ENCODE measurements around the gene CPAMD8. TPM values are rescaled to one million over a fixed set of nuclear protein-coding genes. Genes with fewer than 3 reads are reported as not detected.

The CPAMD8 gene
- total and polyA plus RNA-seq, 2 experiments from 2014 or later = 7.9 to 17.6 TPM

- no peak for DNase-seq (ENCODE audit: low spot score)
- H3K36me3 ChIP-seq (replicated peaks; ENCODE audit: insufficient read depth, low read depth) = no peaks in the 10 kb centered on the region
- no peaks in the 10 kb centered on the region for H3K27me3 ChIP-seq
- no peaks in the 10 kb centered on the region for H3K9me3 ChIP-seq (ENCODE audit: low read depth)
- no peak overlapping the region for H3K4me2 ChIP-seq
- no peak overlapping the region for H3K27ac ChIP-seq
- no peaks in the 10 kb centered on the region for H3K79me2 ChIP-seq
- 94% methylated on average over 8 of the region's 8 CpGs for WGBS (ENCODE audit: low lambda C conversion rate, missing lambda C conversion rate)
- H3K4me1 ChIP-seq (ENCODE audit: insufficient read depth) = no peaks in the 10 kb centered on the region
- no peak overlapping the region for H2AFZ ChIP-seq
- H3K4me3 ChIP-seq = no peak overlapping the region
- no peaks in the 10 kb centered on the region for H3K9me2 ChIP-seq (replicated peaks; ENCODE audit: insufficient read depth)
- TF ChIP-seq CTCF (IDR thresholded peaks at IDR 0.05; ENCODE audit: poor library complexity) = no peak
- no peak for TF ChIP-seq EZH2 (IDR thresholded peaks at IDR 0.05; ENCODE audit: borderline replicate concordance)
- TF ChIP-seq EZH2phosphoT487 (IDR thresholded peaks at IDR 0.05; ENCODE audit: low read depth, severe bottlenecking, unreplicated experiment) = no peak
- no peaks in the 10 kb centered on the region for H4K20me1 ChIP-seq (ENCODE audit: insufficient read depth, poor library complexity, severe bottlenecking)
Measured at GRCh38 chr19:16949496-16950023, 77.0 kb downstream of the CPAMD8 start.

- no peaks in the 10 kb centered on the region for H3K79me2 ChIP-seq
- no peak overlapping the region for H3K4me2 ChIP-seq
- no peak overlapping the region for H2AFZ ChIP-seq
- no peaks in the 10 kb centered on the region for H3K36me3 ChIP-seq (replicated peaks; ENCODE audit: insufficient read depth, low read depth)
- H3K9me2 ChIP-seq (replicated peaks; ENCODE audit: insufficient read depth) = no peaks in the 10 kb centered on the region
- no peaks in the 10 kb centered on the region for H3K4me1 ChIP-seq (ENCODE audit: insufficient read depth)
- no peak for TF ChIP-seq EZH2 (IDR thresholded peaks at IDR 0.05; ENCODE audit: borderline replicate concordance)
- no peak for TF ChIP-seq CTCF (IDR thresholded peaks at IDR 0.05; ENCODE audit: poor library complexity)
- TF ChIP-seq EZH2phosphoT487 (IDR thresholded peaks at IDR 0.05; ENCODE audit: low read depth, severe bottlenecking, unreplicated experiment) = no peak
- H4K20me1 ChIP-seq (ENCODE audit: insufficient read depth, poor library complexity, severe bottlenecking) = no peaks in the 10 kb centered on the region
- 93% methylated on average over 16 of the region's 16 CpGs for WGBS (ENCODE audit: low lambda C conversion rate, missing lambda C conversion rate)
- no peak overlapping the region for H3K27ac ChIP-seq
- no peaks in the 10 kb centered on the region for H3K9me3 ChIP-seq (ENCODE audit: low read depth)
- no peak for DNase-seq (ENCODE audit: low spot score)
- H3K4me3 ChIP-seq = no peak overlapping the region
- H3K27me3 ChIP-seq = no peaks in the 10 kb centered on the region
Measured at GRCh38 chr19:16946951-16947940, 79.4 kb downstream of the CPAMD8 start.

- WGBS (ENCODE audit: low lambda C conversion rate, missing lambda C conversion rate) = 89% methylated on average over 8 of the region's 8 CpGs
- Histone ChIP-seq H3K27me3 (no peaks in the 10 kb centered on the region), H3K9me2 (replicated peaks; ENCODE audit: insufficient read depth) (no peaks in the 10 kb centered on the region), H3K27ac (no peak overlapping the region), H3K36me3 (replicated peaks; ENCODE audit: insufficient read depth, low read depth) (no peaks in the 10 kb centered on the region), H3K79me2 (no peaks in the 10 kb centered on the region), H4K20me1 (ENCODE audit: insufficient read depth, poor library complexity, severe bottlenecking) (no peaks in the 10 kb centered on the region), H3K4me2 (no peak overlapping the region), H3K4me3 (no peak overlapping the region), H2AFZ (no peak overlapping the region), H3K9me3 (ENCODE audit: low read depth) (no peaks in the 10 kb centered on the region), H3K4me1 (ENCODE audit: insufficient read depth) (no peaks in the 10 kb centered on the region)
- no peak for TF ChIP-seq CTCF (IDR thresholded peaks at IDR 0.05; ENCODE audit: poor library complexity)
- no peak for DNase-seq (ENCODE audit: low spot score)
Measured at GRCh38 chr19:16945762-16946465, 80.7 kb downstream of the CPAMD8 start.
